Kidney epithelial cell (primary cell): ENCODE data around the gene NEU1. TPM values are rescaled to one million over a fixed set of nuclear protein-coding genes. Genes with fewer than 3 reads are reported as not detected.

Experiments used
- DNase-seq: peaks from one replicate; pipeline ENCODE4 v3.0.0-alpha.2; 2010; ENCODE audit warnings: low read depth
- H3K27me3 ChIP-seq: 2 replicates; pipeline ENCODE4 v1.6.0; 2011; ENCODE audit warnings: low read length; ENCODE audit not compliant: control insufficient read depth, insufficient read depth
- H3K36me3 ChIP-seq: 2 replicates; pipeline ENCODE4 v1.5.1; 2011; ENCODE audit warnings: low read length; ENCODE audit not compliant: control insufficient read depth, insufficient read depth
- H3K4me3 ChIP-seq: 2 replicates; pipeline ENCODE4 v1.5.1; 2011; ENCODE audit warnings: low read depth, mild to moderate bottlenecking, control low read depth, low read length
- total RNA-seq: library from RNA; depleted of rRNA; stranded (reverse); fragments of >200 nt; gene quantifications from 2 replicates; pipeline ENCODE4 v1.2.3, GENCODE V29; 2015
- TF ChIP-seq, protein P1 (sequence below): IDR thresholded peaks from 2 replicates; pipeline ENCODE4 v1.5.1; 2011; ENCODE audit warnings: mild to moderate bottlenecking, moderate library complexity, low read length, control low read depth, inconsistent platforms; ENCODE audit not compliant: insufficient read depth, poor library complexity, severe bottlenecking

The NEU1 gene
- total RNA-seq, 1 donor from 2014 or later, result 152 TPM

GRCh38 chr6:31887173-31888007 lies 24.8 kb upstream of the NEU1 start:
- TF ChIP-seq, protein P1, sequence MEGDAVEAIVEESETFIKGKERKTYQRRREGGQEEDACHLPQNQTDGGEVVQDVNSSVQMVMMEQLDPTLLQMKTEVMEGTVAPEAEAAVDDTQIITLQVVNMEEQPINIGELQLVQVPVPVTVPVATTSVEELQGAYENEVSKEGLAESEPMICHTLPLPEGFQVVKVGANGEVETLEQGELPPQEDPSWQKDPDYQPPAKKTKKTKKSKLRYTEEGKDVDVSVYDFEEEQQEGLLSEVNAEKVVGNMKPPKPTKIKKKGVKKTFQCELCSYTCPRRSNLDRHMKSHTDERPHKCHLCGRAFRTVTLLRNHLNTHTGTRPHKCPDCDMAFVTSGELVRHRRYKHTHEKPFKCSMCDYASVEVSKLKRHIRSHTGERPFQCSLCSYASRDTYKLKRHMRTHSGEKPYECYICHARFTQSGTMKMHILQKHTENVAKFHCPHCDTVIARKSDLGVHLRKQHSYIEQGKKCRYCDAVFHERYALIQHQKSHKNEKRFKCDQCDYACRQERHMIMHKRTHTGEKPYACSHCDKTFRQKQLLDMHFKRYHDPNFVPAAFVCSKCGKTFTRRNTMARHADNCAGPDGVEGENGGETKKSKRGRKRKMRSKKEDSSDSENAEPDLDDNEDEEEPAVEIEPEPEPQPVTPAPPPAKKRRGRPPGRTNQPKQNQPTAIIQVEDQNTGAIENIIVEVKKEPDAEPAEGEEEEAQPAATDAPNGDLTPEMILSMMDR, result no peak
- no peaks in the 10 kb centered on the region for H3K27me3 ChIP-seq
- peaks cover 7% of the 10 kb centered on the region for H3K36me3 ChIP-seq
- DNase-seq, result no peak
- H3K4me3 ChIP-seq, result no peak overlapping the region

- H3K36me3 ChIP-seq, result peaks cover 6% of the 10 kb centered on the region
- H3K27me3 ChIP-seq, result no peaks in the 10 kb centered on the region
- TF ChIP-seq, protein P1, result no peak
- no peak overlapping the region for H3K4me3 ChIP-seq
- no peak for DNase-seq
These were observed 23.9 kb upstream of the NEU1 start for GRCh38 chr6:31886541-31886991.

DNA sequence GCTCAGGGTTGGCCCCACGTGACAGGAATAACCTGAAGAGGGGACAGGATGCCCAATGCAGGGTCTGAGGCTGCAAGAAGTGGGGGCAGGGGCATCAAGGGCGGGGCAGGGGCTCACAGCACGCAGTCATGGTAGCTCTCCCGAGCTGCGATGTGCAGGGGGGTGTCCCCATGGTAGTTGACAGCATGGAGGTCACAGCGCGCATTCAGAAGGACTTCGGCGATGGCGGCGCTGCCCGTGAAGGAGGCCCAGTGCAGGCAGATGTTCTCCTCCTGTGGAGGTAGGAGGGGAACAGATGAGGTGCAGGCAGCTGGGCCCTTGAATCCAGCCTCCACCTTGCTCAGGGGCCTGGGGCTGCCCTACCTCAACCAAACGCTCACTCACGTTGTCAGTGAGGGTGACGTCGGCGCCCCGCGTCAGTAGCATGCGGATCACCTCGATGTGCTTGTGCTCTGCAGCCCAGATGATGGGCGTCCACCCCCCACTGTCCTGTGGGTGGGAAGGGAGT lies 22.0 kb upstream of the NEU1 start:
- peaks cover 8% of the 10 kb centered on the region for H3K36me3 ChIP-seq
- TF ChIP-seq, protein P1, result no peak
- no peak overlapping the region for H3K4me3 ChIP-seq
- H3K27me3 ChIP-seq, result no peaks in the 10 kb centered on the region
- DNase-seq, result no peak

GRCh38 chr6:31883676-31884075 lies 21.1 kb upstream of the NEU1 start:
- H3K36me3 ChIP-seq, result peaks cover 8% of the 10 kb centered on the region

GRCh38 chr6:31882344-31882743 lies 19.7 kb upstream of the NEU1 start:
- H3K4me3 ChIP-seq, result no peak overlapping the region
- TF ChIP-seq, protein P1, result no peak
- no peaks in the 10 kb centered on the region for H3K27me3 ChIP-seq
- DNase-seq, result no peak
- peaks cover 7% of the 10 kb centered on the region for H3K36me3 ChIP-seq

More at GRCh38 chr6:31883676-31884075, 21.1 kb upstream of the NEU1 start:
- DNase-seq, result no peak
- H3K27me3 ChIP-seq, result no peaks in the 10 kb centered on the region
- H3K4me3 ChIP-seq, result no peak overlapping the region
- TF ChIP-seq, protein P1, result no peak
